K562 (cell line): ENCODE results near the gene ADGRB3.

ENCODE experiments used
- ZNF274 ChIP-seq: IDR thresholded peaks from 2 replicates; pipeline ENCODE4 v1.6.1; 2011; ENCODE audit warnings: low read depth, mild to moderate bottlenecking, low read length, moderate library complexity, borderline replicate concordance
- ZNF584 ChIP-seq: fragments of 200-800 bp; sonication (Bioruptor generic); IDR thresholded peaks from 2 replicates; pipeline ENCODE4 v1.6.1; 2016; ENCODE audit warnings: low read depth, mild to moderate bottlenecking, missing genetic modification characterization, missing compliant biosample characterization

DNA sequence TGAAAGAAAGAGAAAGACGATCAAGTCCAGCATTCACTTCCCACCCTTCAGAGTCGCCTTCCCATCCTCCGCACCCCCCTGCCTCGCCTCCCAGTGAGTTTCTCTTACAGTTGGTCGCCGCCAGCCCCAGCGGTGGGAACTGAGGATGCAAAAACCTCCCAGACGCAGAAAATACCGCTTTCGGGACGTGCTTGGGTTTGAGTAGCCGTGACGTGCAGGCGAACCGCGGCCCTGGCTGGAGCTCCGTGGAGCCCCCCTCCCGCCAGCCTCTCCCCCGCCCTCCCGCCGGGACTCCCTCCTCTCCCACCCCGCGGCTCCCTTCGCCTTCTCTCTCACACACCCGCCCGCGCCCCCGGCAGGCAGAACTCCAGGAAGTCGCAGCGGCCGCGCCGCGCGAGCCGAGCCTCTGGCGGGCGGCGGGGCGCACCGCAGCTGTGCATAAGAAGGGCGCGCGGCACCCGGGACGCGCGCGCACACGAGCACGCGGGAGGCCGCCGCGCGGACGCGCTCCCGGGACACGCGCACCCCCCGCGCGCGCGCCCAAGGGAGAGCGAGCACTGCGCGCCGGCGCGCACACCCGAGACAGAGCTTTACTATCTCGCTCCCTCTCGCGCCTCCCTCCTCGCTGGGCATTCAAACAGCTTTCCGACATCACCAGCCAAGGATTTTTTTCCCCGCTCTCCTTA, at the start of gene ADGRB3:
- TF ChIP-seq ZNF584 (CRISPR knock-in tag): peak; percentile 97
- no peak for TF ChIP-seq ZNF274
